GM20431 (cell line): ENCODE results near the gene NEURL2.
"Not testable (repeated sequence)": the region's sequence is repeated elsewhere in the genome, so short reads cannot be mapped to it uniquely, and the experiment has no call there.

Experiments used
- in situ Hi-C: fragments of 300-500 bp; cut with MseI, MboI; formaldehyde crosslinking; loops from one replicate; pipeline ENCODE4 v1.15.0; 2020; ENCODE audit warnings: low sequenced_read_pairs; ENCODE audit not compliant: unreplicated experiment

NEURL2 gene

GRCh38 chr20:45890985-45891983 is at the start of gene NEURL2, which contains the start of gene CTSA:
NEURL2 (minus strand) TSS chr20:45891208; CDS start chr20:45890991, 217 bp downstream.
CTSA (plus strand) TSS chr20:45891335; CDS start chr20:45891569, 234 bp downstream.
- in situ Hi-C loops = no loop called here

DNA sequence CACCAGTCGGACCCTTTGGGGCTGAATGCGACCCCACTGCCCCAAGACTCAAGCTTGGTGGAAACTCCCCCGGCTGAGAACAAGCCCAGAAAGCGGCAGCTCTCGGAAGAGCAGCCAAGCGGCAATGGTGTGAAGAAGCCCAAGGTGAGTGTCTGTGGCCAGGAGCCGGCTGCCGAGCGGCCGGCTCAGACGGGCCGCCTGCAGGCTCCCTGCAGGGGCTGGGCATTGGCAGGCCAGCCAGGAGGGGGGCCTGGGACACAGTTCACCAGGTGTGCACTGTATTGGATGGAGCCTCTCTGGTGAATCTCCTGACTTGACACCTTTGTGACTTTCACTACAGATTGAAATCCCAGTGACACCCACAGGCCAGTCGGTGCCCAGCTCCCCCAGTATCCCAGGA is 49.5 kb upstream of the NEURL2 start:
- in situ Hi-C loops = no loop called here

DNA sequence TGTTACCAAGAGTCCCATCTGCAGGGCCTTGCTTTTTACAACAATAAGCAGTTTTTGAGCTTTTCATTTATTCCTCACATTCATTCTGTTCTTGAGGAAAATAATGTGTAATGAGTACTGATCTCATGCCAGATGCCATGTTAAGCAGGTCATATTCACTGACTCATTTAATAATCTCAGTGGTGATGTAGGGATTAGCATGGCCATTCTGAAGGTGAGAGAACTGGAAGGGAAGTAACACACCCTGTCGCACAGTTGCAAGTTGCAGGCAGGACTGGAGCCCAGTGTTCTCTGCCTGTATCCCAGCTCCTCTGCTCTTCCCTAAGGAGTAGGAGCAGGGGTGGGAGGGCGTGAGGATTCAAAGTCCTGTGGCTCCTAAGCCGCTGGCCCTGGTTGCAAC is 49.0 kb upstream of the NEURL2 start:
- in situ Hi-C loops = no loop called here

GRCh38 chr20:45938727-45939438 is 47.9 kb upstream of the NEURL2 start:
- in situ Hi-C loops = no loop called here

- in situ Hi-C loops = no loop called here
These were observed 46.8 kb upstream of the NEURL2 start for GRCh38 chr20:45937765-45938164.

DNA sequence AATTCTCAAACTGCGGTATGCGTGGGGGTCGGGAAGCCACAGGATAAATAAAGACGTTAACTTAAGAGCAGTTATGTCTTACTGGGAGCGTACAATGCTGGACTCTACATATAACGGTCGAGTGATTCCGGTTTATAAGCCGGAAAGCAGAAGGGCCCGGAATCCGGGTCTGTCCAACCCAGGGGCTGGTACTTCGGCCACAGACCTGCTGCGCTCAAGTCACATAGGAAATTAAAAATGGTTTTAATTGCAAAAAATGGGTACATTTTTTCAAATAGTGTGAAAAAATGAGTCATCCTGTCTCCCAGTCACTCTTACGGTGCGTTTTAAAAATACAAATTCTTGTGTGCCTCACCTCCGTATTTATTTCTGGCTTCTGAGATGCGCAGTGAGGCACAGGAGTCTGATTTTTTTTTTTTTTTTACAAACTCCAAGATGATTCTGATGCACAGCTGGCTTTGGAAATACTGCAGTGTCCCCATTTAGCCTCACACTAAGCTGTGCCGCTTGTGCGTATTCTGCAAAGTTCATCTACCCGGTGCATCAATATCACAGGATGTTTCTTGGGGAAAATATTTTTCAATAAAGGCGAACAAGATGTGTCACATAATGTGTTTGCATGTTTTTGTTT is 44.5 kb upstream of the NEURL2 start:
- in situ Hi-C loops = no loop called here

DNA sequence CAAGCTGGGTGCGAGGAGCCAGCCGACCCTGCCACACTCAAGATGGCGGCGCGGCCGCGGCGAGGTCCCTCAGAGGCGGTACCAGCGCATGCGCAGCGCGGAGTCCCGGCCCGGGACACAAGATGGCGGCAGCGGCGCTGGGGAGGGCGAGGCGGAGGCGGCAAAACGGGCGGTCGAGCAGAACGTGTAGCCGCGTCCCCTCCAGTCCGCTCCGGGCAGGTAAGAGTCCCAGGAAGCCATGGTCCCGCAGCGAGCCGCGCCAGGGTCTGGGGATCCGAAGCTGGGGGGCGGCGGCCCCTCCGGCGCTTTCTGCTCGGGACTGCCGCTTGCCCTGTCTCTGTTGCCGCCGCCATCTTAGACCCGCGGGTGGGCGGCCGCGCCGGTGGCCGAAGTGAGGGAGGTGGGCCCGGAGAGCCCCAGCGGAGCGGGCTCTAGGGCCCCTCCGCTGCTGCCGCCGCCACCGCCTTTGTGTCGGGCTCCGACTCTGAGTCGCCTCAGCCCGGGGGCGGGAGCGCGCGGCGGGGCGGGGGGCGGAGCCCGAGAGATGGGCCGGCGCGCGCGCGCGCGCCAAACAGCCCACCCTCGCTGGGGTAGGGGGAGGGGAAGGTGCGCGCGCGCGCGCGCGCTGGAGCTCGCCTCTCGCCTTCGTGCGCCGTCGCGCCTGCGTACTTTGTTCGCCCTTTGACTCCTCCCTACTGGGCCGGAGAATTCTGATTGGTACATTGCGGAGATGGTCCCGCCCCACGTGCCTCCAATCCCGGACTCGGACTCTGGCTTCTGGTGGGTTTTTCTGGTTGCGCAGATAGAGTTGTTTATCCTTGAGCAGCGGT is 43.8 kb upstream of the NEURL2 start, which contains the start of gene PCIF1:
PCIF1 (plus strand) TSS at position 98 of the 830 bp plus-strand sequence. CDS start 4,317 bp downstream, outside the sequence.
- in situ Hi-C loops = no loop called here

DNA sequence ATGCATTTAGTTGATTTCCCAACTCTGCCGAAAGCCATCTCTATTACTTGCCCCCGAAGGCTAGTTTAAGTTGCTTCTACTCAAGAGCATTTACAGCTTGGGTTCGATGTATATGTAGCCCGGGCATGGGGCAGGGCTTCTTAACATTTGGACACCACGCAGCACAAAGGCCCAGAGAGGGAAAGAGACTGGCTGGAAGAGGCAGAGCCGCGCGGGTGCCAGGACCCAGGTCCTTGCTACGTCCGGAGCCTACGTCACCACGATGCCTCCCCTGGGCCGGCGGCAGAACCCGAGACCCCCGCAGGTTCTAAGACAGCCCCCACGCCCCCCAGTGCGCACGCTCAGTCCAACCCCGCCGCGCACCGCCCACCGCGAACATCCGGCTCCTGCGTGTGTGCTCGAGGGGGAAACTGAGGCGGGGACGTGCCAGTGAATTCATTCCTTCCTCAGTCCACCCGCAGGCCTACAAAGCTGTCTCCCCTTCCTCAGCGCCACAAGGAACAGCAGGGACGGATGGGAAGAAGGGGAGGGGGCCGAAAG is 43.1 kb upstream of the NEURL2 start:
- in situ Hi-C loops = no loop called here

DNA sequence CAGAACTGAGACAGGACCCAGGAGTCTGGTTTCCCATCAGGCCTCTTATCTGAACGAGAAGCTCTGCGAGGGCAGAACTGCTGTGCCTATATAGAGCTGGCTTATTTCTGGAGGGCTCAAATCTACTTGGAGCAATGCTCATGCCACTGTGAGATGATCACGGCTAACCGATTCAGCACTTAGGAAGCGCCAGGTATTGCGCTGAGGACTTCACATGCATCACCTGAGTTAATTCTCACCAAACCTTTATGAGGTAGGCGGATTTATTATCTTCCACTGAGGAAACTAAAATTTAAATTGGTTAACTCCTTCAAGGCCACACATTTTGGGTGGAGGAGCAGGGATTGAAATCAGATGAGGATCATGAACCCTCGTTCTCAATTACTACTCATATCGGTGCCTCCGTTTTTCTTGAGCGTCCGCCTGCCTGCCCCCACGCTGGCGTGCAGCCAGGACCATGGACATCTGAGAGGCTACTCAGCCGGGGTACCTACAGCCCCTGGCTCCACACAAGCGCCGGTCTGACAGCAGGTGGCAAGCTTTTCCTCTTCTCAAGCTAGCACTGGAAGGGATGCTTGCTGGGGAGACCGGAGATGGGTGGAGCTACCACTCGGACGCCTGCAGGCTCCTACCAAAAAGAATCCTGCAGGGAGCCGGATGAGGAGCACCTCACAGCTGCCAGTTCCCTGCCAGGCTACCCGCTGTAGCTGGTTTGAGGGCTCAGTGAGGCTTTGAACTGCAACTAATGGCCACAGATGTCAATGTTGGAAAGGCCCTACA is 42.4 kb upstream of the NEURL2 start:
- in situ Hi-C loops = no loop called here

DNA sequence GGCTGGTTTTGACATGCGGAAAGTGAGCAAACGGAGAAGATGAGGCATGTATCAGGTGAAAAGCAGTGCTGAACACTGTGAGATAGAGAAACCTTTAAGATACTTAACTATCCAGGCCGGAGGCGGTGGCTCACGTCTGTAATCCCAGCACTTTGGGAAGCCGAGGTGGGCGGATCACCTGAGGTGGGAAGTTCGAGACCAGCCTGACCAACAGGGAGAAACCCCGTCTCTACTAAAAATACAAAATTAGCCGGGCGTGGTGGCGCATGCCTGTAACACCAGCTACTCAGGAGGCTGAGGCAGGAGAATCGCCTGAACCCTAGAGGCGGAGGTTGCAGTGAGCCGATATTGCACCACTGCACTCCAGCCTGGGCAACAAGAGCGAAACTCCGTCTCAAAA is 40.7 kb upstream of the NEURL2 start:
- in situ Hi-C loops = not testable (repeated sequence)

DNA sequence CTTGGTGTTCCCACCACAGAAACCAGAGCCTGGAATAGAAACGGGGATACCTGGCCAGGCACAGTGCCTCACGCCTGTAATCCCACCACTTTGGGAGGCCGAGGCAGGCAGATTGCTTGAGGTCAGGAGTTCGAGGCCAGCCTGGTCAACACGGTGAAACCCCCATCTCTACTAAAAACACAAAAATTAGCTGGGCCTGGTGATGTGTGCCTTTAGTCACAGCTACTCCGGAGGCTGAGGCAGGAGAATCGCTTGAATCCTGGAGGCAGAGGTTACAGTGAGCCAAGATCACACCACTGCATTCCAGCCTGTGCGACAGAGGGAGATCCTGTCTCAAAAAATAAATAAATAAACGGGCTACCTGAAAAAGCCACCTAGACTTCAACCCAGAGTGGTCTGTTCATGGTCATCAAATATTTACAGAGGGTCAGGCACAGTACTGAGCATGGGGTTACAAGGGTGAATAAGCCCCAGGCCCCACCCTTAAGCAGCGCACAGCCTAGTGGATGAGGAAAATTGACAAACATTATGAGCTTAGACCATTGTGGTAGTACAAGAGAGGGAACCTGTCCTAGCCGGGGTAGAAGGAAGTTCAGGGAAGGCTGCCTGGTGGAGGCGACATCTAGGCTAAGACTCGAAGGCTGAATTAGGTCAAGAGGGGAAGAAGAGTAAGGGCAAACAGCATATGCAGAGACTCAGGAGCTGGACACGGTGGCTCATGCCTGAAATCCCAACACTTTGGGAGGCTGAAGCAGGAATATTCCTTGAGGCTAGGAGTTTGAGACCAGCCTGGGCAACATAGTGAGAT is 36.3 kb upstream of the NEURL2 start:
- in situ Hi-C loops = no loop called here

GRCh38 chr20:45926731-45927070 is 35.7 kb upstream of the NEURL2 start:
- in situ Hi-C loops = no loop called here

GRCh38 chr20:45925821-45926506 is 35.0 kb upstream of the NEURL2 start:
- in situ Hi-C loops = no loop called here

DNA sequence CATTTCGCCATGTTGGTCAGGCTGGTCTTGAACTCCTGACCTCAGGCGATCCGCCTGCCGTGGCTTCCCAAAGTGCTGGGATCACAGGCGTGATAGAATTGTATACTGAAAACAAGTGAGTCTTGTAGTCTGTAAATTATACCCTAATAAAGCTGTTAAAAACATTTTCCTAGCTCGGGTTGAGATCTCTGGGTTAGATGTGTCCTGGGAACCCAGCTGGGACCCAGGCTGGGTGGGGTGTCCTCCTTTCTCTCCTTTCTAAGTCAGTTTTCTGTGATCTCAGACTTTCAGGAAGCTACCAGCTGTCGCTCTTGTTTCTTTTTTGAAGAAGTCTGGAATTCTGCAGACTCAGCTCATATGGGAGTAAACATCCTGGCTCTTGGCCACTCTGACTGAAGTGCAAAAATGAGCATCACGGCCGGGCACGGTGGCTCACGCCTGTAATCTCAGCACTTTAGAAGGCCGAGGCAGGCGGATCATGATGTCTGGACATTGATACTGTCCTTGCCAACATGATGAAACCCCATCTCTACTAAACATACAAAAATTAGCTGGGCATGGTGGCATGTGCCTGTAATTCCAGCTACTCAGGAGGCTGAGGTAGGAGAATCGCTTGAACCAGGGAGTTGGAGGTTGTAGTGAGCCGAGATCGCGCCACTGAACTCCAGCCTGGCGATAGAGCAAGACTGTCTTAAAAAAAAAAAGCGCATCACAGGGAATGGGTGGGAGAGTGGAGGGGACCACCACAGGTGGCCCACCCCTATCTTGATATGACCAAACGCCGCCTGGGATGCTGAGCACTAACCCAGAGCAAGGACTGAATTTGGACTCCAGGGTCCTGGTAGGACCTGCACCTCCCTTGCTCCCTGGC is 33.6 kb upstream of the NEURL2 start:
- in situ Hi-C loops = no loop called here

- in situ Hi-C loops = no loop called here
These were observed 30.6 kb upstream of the NEURL2 start for GRCh38 chr20:45921337-45922189.
